OCI-LY3 (cell line): ENCODE data around the gene BTBD19.
"Not testable (repeated sequence)": the region's sequence is repeated elsewhere in the genome, so short reads cannot be mapped to it uniquely, and the experiment has no call there.

ENCODE experiments used
- H2AFZ ChIP-seq: fragments of 200-600, 300-600 bp; shearing (Covaris generic); 2 replicates; pipeline ENCODE4 v1.6.0; 2014; ENCODE audit warnings: antibody characterized with exemption, low read depth, low read length
- H3K27ac ChIP-seq: fragments of 200-600, 300-600 bp; sonication (generic); 2 replicates; pipeline ENCODE4 v1.5.1; 2014; ENCODE audit warnings: mild to moderate bottlenecking, low read length, moderate library complexity, mixed read lengths
- H3K27me3 ChIP-seq: fragments of 200-600, 300-600 bp; sonication (generic); 2 replicates; pipeline ENCODE4 v1.6.1; 2014; ENCODE audit warnings: low read depth, low read length, mixed read lengths
- H3K36me3 ChIP-seq: fragments of 200-600, 300-600 bp; sonication (generic); replicated peaks from 2 replicates; pipeline ENCODE3; 2014; ENCODE audit warnings: low read depth, low read length, mixed read lengths
- H3K4me1 ChIP-seq: fragments of 300-600, 200-600 bp; sonication (generic); 2 replicates; pipeline ENCODE4 v1.6.1; 2014; ENCODE audit warnings: low read length, mixed read lengths
- H3K4me2 ChIP-seq: fragments of 200-600, 300-600 bp; sonication (generic); 2 replicates; pipeline ENCODE4 v1.6.1; 2014; ENCODE audit warnings: low read length, mixed read lengths
- H3K4me3 ChIP-seq: fragments of 300-600, 200-600 bp; sonication (generic); 2 replicates; pipeline ENCODE4 v1.5.1; 2014; ENCODE audit warnings: antibody characterized with exemption, mild to moderate bottlenecking, low read length, moderate library complexity
- H3K79me2 ChIP-seq: fragments of 300-600, 200-600 bp; shearing (Covaris generic); 2 replicates; pipeline ENCODE4 v1.6.1; 2014; ENCODE audit warnings: mild to moderate bottlenecking, low read length, mixed read lengths
- H3K9ac ChIP-seq: fragments of 300-600, 200-600 bp; shearing (Covaris generic); 2 replicates; pipeline ENCODE4 v1.6.0; 2014; ENCODE audit warnings: mild to moderate bottlenecking, low read length, moderate library complexity
- H3K9me3 ChIP-seq: fragments of 200-600, 300-600 bp; shearing (Covaris generic); 2 replicates; pipeline ENCODE4 v1.6.1; 2014; ENCODE audit warnings: low read length, mixed read lengths; ENCODE audit not compliant: insufficient read depth
- H4K20me1 ChIP-seq: fragments of 200-600, 300-600 bp; sonication (generic); 2 replicates; pipeline ENCODE4 v1.6.1; 2016; ENCODE audit warnings: low read length, mixed read lengths; ENCODE audit not compliant: insufficient read depth
- EZH2phosphoT487 ChIP-seq: fragments of 200-600 bp; shearing (Covaris generic); IDR thresholded peaks from 2 replicates; pipeline ENCODE4 v1.6.1; 2018; ENCODE audit warnings: antibody characterized with exemption, mixed run types, low read depth
- TF ChIP-seq, protein P1 (sequence below): fragments of 200-600, 300-600 bp; sonication (generic); IDR thresholded peaks from 2 replicates; pipeline ENCODE4 v1.5.1; 2014; ENCODE audit warnings: antibody characterized with exemption, low read length, low read depth

The BTBD19 gene

DNA sequence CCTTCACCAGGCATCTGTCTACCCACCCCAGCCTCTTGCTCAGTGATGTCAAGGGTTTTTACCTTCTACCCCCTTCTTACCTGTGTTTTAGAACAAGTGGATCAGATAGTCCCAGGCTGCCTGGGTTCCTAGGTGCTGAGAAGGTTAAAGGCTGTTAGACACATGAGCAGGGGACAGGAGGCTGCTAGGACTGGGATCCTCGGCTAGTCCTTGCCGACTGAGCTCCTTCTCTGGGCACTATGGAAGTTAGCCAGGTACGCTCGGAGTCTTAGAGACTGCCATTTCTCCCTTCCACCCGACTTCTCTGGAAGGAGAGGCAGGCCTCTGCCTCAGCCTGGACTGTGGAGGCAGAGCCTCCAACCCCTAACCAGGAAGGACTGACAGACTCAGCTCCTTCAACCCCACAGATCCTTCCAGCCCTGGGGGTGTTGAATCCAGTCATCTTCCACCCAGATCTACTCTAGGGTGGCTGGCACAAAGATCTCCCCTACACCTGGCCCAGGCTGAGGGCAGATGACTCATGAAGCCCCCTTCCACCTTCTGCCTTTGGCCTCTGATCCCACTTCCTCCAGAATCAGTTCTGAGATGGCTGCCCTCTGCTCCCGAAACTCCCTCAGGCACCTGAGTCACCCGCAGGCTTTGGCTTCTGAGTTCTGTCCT, 1.5 kb upstream of the BTBD19 start, which contains the start of gene DYNLT4:
DYNLT4 (minus strand) TSS at position 648 of the 660 bp plus-strand sequence. CDS start 683 bp downstream, outside the sequence.
- no peak for TF ChIP-seq EZH2phosphoT487
- Histone ChIP-seq H3K4me3 (peak within 1 kb of the TSS; percentile 38; the same call in 1 of the 2 replicates), H4K20me1 (peaks cover 9% of the 10 kb centered on the region), H3K4me2 (peak within 1 kb of the TSS; percentile 78), H3K79me2 (peaks cover 62% of the 10 kb centered on the region), H3K4me1 (peaks cover 94% of the 10 kb centered on the region), H3K9ac (peak within 1 kb of the TSS; percentile 94), H3K27me3 (no peaks in the 10 kb centered on the region), H3K9me3 (no peaks in the 10 kb centered on the region), H2AFZ (no peak within 1 kb of the TSS), H3K27ac (peak within 1 kb of the TSS; percentile 100), H3K36me3 (peaks cover 56% of the 10 kb centered on the region)

DNA sequence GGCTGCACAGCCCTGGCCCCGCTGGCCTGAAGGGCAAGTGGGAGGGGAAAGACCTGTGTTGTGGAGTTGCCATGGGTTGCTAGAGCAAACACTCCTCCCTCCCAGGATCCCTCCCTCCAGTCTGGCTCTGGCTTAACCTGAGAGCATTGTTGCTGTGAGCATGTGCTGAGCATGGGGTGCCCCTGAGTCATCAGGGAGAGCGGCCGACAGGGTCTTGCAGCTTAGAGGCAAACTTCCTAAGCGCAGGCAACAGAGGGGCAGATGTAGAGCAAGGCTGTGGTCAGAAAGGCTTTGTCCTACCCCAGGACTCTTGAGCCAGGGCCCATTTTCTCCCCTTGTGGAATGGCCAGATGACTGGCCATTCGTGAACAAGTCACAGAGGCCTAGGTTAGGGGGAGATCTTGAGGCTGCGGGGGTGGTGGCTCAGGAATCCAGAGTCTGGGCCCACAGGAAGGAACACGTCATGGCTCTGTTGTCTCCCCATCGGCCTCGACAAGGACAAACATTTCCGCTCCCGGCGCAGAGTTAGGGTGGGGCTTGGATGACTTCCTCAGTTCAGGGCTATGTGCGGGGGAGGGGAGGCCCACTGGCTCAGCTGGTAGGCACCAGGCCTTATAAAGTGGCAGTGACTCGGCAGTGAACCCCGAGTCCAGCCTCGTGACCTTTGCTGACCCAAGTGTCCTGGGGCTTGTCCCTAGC, 810 bp upstream of the BTBD19 start:
- H3K79me2 ChIP-seq, result peaks cover 59% of the 10 kb centered on the region
- H4K20me1 ChIP-seq, result peaks cover 3% of the 10 kb centered on the region; the same call in 1 of the 2 replicates
- H2AFZ ChIP-seq, result no peak overlapping the region
- peak overlapping the region; percentile 94 for H3K9ac ChIP-seq
- H3K4me2 ChIP-seq, result peak overlapping the region; percentile 78
- peak overlapping the region; percentile 100 for H3K27ac ChIP-seq
- H3K36me3 ChIP-seq, result peaks cover 52% of the 10 kb centered on the region
- H3K4me3 ChIP-seq, result peak overlapping the region; percentile 38; the same call in 1 of the 2 replicates
- no peak for TF ChIP-seq EZH2phosphoT487
- TF ChIP-seq, protein P1, sequence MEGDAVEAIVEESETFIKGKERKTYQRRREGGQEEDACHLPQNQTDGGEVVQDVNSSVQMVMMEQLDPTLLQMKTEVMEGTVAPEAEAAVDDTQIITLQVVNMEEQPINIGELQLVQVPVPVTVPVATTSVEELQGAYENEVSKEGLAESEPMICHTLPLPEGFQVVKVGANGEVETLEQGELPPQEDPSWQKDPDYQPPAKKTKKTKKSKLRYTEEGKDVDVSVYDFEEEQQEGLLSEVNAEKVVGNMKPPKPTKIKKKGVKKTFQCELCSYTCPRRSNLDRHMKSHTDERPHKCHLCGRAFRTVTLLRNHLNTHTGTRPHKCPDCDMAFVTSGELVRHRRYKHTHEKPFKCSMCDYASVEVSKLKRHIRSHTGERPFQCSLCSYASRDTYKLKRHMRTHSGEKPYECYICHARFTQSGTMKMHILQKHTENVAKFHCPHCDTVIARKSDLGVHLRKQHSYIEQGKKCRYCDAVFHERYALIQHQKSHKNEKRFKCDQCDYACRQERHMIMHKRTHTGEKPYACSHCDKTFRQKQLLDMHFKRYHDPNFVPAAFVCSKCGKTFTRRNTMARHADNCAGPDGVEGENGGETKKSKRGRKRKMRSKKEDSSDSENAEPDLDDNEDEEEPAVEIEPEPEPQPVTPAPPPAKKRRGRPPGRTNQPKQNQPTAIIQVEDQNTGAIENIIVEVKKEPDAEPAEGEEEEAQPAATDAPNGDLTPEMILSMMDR, result no peak
- H3K27me3 ChIP-seq, result no peaks in the 10 kb centered on the region
- H3K4me1 ChIP-seq, result peaks cover 91% of the 10 kb centered on the region
- no peaks in the 10 kb centered on the region for H3K9me3 ChIP-seq

DNA sequence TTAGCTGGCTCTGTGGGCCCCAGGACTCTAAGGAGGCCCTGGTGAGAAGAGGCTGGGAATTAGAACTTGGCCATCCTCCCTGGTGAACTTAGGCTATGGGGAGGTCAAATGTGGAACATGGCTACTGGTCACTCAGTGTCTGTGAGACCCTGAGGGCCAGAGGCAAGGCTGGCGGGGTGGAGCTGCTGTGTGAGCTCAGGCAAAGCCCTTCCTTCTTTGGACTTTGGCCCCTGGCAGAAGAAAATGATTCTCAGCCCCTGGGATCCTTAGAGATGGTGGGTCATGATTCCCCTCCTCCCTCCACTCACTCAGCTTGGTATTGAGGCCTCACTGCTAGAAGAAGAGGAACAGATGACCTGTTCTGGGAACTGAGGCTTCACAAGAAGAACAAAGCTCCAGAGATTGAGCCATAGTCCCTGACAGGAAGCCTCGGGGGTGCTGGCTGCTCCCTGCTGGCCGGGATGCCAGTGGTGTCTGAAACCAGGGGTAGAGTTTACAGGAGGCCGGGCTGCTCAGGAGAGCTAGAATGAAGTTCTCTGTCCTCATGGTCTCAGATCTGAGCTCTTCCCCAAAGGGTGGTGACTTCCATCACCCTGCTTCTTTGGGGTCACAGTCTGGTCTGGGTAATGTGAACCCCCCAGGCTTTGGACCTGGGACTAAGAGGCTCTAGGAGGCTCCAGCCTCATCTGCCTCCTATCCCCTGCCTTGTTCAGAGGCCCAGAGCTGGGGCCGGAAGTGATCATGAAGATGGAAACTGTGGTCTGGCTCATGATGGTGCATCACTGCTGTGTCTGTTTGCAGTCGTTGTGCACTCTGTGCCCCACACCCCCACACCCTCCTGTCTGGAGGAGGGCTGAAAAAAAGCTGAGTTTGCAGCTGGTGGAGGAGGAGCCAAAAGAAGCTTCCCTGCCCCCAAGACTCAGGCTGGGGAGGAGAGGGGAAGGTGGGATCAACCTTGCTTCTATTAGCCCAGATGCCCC, 905 bp downstream of the BTBD19 start:
- H3K9me3 ChIP-seq, result no peaks in the 10 kb centered on the region
- H2AFZ ChIP-seq, result no peak overlapping the region
- H3K4me3 ChIP-seq, result peak overlapping the region; percentile 55
- peak overlapping the region; percentile 100 for H3K27ac ChIP-seq
- peaks cover 75% of the 10 kb centered on the region for H3K4me1 ChIP-seq
- H3K4me2 ChIP-seq, result peak overlapping the region; percentile 78
- H3K27me3 ChIP-seq, result no peaks in the 10 kb centered on the region
- peak overlapping the region; percentile 94 for H3K9ac ChIP-seq
- TF ChIP-seq, protein P1, result no peak
- TF ChIP-seq EZH2phosphoT487, result no peak
- H3K79me2 ChIP-seq, result peaks cover 42% of the 10 kb centered on the region
- no peaks in the 10 kb centered on the region for H4K20me1 ChIP-seq
- peaks cover 43% of the 10 kb centered on the region for H3K36me3 ChIP-seq

DNA sequence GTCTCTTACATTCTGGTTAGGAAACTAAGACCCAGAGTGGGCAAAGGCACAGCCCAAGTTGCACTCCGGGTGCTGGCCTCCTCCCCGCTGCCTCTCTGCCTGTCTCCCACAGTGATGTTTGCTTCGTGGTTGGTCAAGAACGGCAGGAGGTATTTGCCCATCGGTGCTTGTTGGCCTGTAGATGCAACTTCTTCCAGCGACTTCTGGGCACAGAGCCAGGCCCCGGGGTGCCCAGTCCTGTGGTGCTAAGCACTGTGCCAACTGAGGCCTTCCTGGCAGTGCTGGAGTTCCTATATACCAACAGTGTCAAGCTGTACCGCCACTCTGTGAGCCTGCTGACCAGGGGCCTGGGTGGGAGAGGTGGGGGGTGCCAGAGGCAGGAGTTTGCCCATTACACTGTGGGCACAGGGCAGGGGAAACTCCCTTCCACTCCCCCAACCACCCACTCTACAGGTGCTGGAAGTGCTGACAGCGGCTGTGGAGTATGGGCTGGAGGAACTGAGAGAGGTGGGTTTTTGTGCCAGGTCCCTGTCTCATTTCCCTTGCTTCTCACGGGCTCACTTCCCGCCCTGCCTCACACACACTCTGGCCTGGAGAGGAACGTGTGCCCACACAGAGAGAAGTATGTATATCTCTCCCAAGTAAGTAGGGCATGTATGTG, 1.9 kb downstream of the BTBD19 start:
- H3K27me3 ChIP-seq, result no peaks in the 10 kb centered on the region
- peak overlapping the region; percentile 76 for H3K4me2 ChIP-seq
- peak overlapping the region; percentile 67 for H3K4me3 ChIP-seq
- H3K9ac ChIP-seq, result peak overlapping the region; percentile 94
- H3K36me3 ChIP-seq, result peaks cover 41% of the 10 kb centered on the region
- no peak overlapping the region for H2AFZ ChIP-seq
- H3K27ac ChIP-seq, result peak overlapping the region; percentile 100
- no peaks in the 10 kb centered on the region for H4K20me1 ChIP-seq
- H3K79me2 ChIP-seq, result peaks cover 37% of the 10 kb centered on the region
- no peaks in the 10 kb centered on the region for H3K9me3 ChIP-seq
- TF ChIP-seq, protein P1, result no peak
- TF ChIP-seq EZH2phosphoT487, result no peak
- peaks cover 70% of the 10 kb centered on the region for H3K4me1 ChIP-seq

DNA sequence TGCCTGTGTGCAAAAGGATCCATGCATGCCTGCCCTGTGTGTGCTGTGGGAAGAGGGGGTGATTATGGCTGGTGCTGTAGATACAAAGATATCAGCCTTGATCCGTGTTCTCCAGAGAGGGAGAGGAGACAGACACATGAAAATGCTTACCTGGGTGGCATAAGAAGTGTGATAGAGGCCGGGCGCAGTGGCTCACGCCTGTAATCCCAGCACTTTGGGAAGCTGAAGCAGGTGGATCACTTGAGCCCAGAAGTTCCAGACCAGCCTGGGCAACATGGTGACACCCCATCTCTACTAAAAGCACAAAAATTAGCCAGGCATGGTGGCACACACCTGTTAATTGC, 2.4 kb downstream of the BTBD19 start:
- H4K20me1 ChIP-seq, H3K27me3 ChIP-seq, H3K9me3 ChIP-seq, H2AFZ ChIP-seq: not testable (repeated sequence)
- Histone ChIP-seq H3K9ac (peak overlapping the region; percentile 94), H3K27ac (peak overlapping the region; percentile 100), H3K4me1 (peaks cover 65% of the 10 kb centered on the region), H3K36me3 (peaks cover 41% of the 10 kb centered on the region), H3K79me2 (peaks cover 32% of the 10 kb centered on the region), H3K4me2 (peak overlapping the region; percentile 76), H3K4me3 (peak overlapping the region; percentile 67)
